Sigmoid colon (tissue), 7 donors: ENCODE measurements around the gene TRIM45. TPM values are rescaled to one million over a fixed set of nuclear protein-coding genes. Genes with fewer than 3 reads are reported as not detected.

Experiments
- DNase-seq: peaks from one replicate; pipeline ENCODE4 v3.0.0-alpha.2; 2019
- H3K27ac ChIP-seq, 4 donors: fragments of 200-600 bp; sonication (generic); one replicate each; pipeline ENCODE4 v1.5.1; 2016 to 2019; ENCODE audit warnings: mild to moderate bottlenecking in 1 of 4
- H3K27me3 ChIP-seq, 3 donors: fragments of 200-600 bp; sonication (generic); one replicate each; pipeline ENCODE4 v1.5.1; 2019; ENCODE audit warnings: mild to moderate bottlenecking in 1 of 3
- H3K36me3 ChIP-seq, 4 donors: fragments of 200-600 bp; sonication (generic); one replicate each; pipeline ENCODE4 v1.5.1; 2016 to 2019
- H3K4me1 ChIP-seq, 4 donors: fragments of 200-600 bp; sonication (generic); one replicate each; pipeline ENCODE4 v1.5.1; 2017 to 2019
- H3K4me3 ChIP-seq, 4 donors: fragments of 200-600 bp; sonication (generic); one replicate each; pipeline ENCODE4 v1.5.1; 2017 to 2019; ENCODE audit warnings: mild to moderate bottlenecking in 2 of 4, moderate library complexity in 1 of 4
- H3K9me3 ChIP-seq, 4 donors: fragments of 200-600 bp in 3 of 4; sonication (generic) in 3 of 4; one replicate each; pipeline versions ENCODE4 v1.5.1 to v1.6.1; 2013 to 2019
- EP300 ChIP-seq, 4 donors: sonication (generic); formaldehyde crosslinking; IDR thresholded peaks; one replicate each; pipeline ENCODE4 v1.6.1; 2017; ENCODE audit warnings: antibody characterized with exemption in 4 of 4
- POLR2A ChIP-seq, 2 donors: fragments of 450-650 bp; IDR thresholded peaks; one replicate each; pipeline ENCODE4 v1.6.1; 2016; ENCODE audit warnings: antibody characterized with exemption in 2 of 2, mild to moderate bottlenecking in 2 of 2, moderate library complexity in 2 of 2
- POLR2AphosphoS5 ChIP-seq, 4 donors: sonication (generic); formaldehyde crosslinking; IDR thresholded peaks; one replicate each; pipeline ENCODE4 v1.6.1; 2017; ENCODE audit warnings: antibody characterized with exemption in 4 of 4
- WGBS, 2 donors: extraction: QIAGEN DNeasy Blood & Tissue Kit; methylation state at CpG; one replicate each; pipeline ENCODE4 v1.1.7; 2013; 5-methylcytosine and 5-hydroxymethylcytosine counted together
- intact Hi-C: fragments of 100-400 bp; cut with DNase I; formaldehyde crosslinking; loops from one replicate; pipeline ENCODE4 v1.15.1; 2023
- polyA plus RNA-seq, 3 donors: library from polyadenylated mRNA; stranded (reverse); fragments of 200-250 nt; gene quantifications; one replicate each; pipeline ENCODE4 v1.2.3, GENCODE V29; 2013
- total RNA-seq, 4 donors: library from RNA; depleted of rRNA; stranded (reverse); fragments of >200 nt; gene quantifications; one replicate each; pipeline ENCODE4 v1.1.0, GENCODE V29; 2016
- TF ChIP-seq, protein P1 (sequence below), 4 experiments: fragments of 450-650 bp in 3 of 4; fragments of 200-600 bp in 1 of 4; IDR thresholded peaks; one replicate each; pipeline ENCODE4 v1.5.1; 2016 to 2019; ENCODE audit warnings: antibody characterized with exemption in 4 of 4, mild to moderate bottlenecking in 3 of 4, moderate library complexity in 2 of 4
- donor health status: healthy with polysubstance abuse.
- donor health status: Bipolar disorder and iron deficiency.
- donor health status: healthy.

The TRIM45 gene
- total and polyA plus RNA-seq, 7 donors: 0.46 to 9.1 (median 2.1) TPM

GRCh38 chr1:117137281-117137855 lies 15.8 kb upstream of the TRIM45 start:
- WGBS, 2 donors: 83 to 91% methylated on average over 3 of the region's 3 CpGs
- no peaks in the 10 kb centered on the region for H3K9me3 ChIP-seq
- no peaks in the 10 kb centered on the region for H3K4me1 ChIP-seq
- intact Hi-C loops: no loop called here
- no peaks in the 10 kb centered on the region for H3K27me3 ChIP-seq
- no peak overlapping the region for H3K4me3 ChIP-seq
- TF ChIP-seq POLR2A (IDR thresholded peaks at IDR 0.05) (no peak), POLR2AphosphoS5 (IDR thresholded peaks at IDR 0.05) (no peak), EP300 (IDR thresholded peaks at IDR 0.05) (no peak)
- TF ChIP-seq, protein P1, sequence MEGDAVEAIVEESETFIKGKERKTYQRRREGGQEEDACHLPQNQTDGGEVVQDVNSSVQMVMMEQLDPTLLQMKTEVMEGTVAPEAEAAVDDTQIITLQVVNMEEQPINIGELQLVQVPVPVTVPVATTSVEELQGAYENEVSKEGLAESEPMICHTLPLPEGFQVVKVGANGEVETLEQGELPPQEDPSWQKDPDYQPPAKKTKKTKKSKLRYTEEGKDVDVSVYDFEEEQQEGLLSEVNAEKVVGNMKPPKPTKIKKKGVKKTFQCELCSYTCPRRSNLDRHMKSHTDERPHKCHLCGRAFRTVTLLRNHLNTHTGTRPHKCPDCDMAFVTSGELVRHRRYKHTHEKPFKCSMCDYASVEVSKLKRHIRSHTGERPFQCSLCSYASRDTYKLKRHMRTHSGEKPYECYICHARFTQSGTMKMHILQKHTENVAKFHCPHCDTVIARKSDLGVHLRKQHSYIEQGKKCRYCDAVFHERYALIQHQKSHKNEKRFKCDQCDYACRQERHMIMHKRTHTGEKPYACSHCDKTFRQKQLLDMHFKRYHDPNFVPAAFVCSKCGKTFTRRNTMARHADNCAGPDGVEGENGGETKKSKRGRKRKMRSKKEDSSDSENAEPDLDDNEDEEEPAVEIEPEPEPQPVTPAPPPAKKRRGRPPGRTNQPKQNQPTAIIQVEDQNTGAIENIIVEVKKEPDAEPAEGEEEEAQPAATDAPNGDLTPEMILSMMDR (IDR thresholded peaks at IDR 0.05): no peak
- DNase-seq: no peak
- no peaks in the 10 kb centered on the region for H3K36me3 ChIP-seq
- H3K27ac ChIP-seq: no peak overlapping the region

GRCh38 chr1:117136749-117137148 lies 15.2 kb upstream of the TRIM45 start:
- H3K27ac ChIP-seq: no peak overlapping the region
- TF ChIP-seq EP300 (IDR thresholded peaks at IDR 0.05) (no peak), POLR2A (IDR thresholded peaks at IDR 0.05) (no peak), POLR2AphosphoS5 (IDR thresholded peaks at IDR 0.05) (no peak)
- TF ChIP-seq, protein P1 (IDR thresholded peaks at IDR 0.05): no peak
- H3K4me3 ChIP-seq: no peak overlapping the region
- 74% methylated on average over 2 of the region's 2 CpGs for WGBS, 2 donors
- intact Hi-C loops: no loop called here
- H3K4me1 ChIP-seq: no peaks in the 10 kb centered on the region
- no peaks in the 10 kb centered on the region for H3K27me3 ChIP-seq
- H3K9me3 ChIP-seq: no peaks in the 10 kb centered on the region
- no peak for DNase-seq
- H3K36me3 ChIP-seq: no peaks in the 10 kb centered on the region

- 86 to 92% methylated on average over 2 of the region's 2 CpGs for WGBS, 2 donors
- no peaks in the 10 kb centered on the region for H3K4me1 ChIP-seq
- no peaks in the 10 kb centered on the region for H3K27me3 ChIP-seq
- intact Hi-C loops: no loop called here
- no peak for TF ChIP-seq POLR2AphosphoS5 (IDR thresholded peaks at IDR 0.05)
- no peak for TF ChIP-seq POLR2A (IDR thresholded peaks at IDR 0.05)
- TF ChIP-seq, protein P1 (IDR thresholded peaks at IDR 0.05): no peak
- no peak for TF ChIP-seq EP300 (IDR thresholded peaks at IDR 0.05)
- no peaks in the 10 kb centered on the region for H3K9me3 ChIP-seq
- H3K27ac ChIP-seq: no peak overlapping the region
- no peak overlapping the region for H3K4me3 ChIP-seq
- no peaks in the 10 kb centered on the region for H3K36me3 ChIP-seq
- DNase-seq: no peak
Observed at GRCh38 chr1:117135329-117135728, 13.8 kb upstream of the TRIM45 start.

DNA sequence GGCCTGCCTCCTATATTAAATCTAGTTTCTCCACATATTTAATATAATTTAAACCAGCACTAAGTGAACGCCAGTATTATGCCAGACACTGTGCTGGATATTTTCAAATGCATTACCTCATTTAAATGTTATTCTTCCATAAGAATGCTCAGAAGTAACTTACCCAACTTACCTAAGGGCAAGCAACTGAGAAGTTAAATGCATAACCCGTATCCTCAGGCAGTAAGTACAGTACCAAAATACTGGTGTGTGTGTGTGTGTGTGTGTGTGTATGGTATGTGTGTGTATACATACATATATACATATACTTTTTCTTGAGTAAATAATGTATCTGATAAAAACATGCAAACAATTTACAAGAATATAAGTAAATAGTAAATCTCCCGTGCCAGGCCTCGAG lies 9.0 kb upstream of the TRIM45 start:
- no peak for TF ChIP-seq EP300 (IDR thresholded peaks at IDR 0.05)
- TF ChIP-seq POLR2AphosphoS5 (IDR thresholded peaks at IDR 0.05): no peak
- TF ChIP-seq POLR2A (IDR thresholded peaks at IDR 0.05): no peak
- TF ChIP-seq, protein P1 (IDR thresholded peaks at IDR 0.05): no peak
- intact Hi-C loops: no loop called here
- Histone ChIP-seq H3K4me1 (no peaks in the 10 kb centered on the region), H3K27me3 (no peaks in the 10 kb centered on the region), H3K27ac (no peak overlapping the region), H3K36me3 (no peaks in the 10 kb centered on the region), H3K4me3 (no peak overlapping the region), H3K9me3 (no peaks in the 10 kb centered on the region)
- DNase-seq: no peak
- WGBS, 2 donors: 90 to 91% methylated on average over 4 of the region's 4 CpGs
